GM12865 (cell line): Measurements from ENCODE around the gene BTBD16.
A peak's percentile ranks its signal among the peaks of the same experiment; 100 is the strongest.

ENCODE experiments used
- DNase-seq: peaks from one replicate; pipeline ENCODE4 v3.0.0; 2010; ENCODE audit warnings: low read depth
- H3K4me3 ChIP-seq: 2 replicates; pipeline ENCODE4 v1.5.1; 2011; ENCODE audit warnings: mild to moderate bottlenecking, low read depth, low read length, control low read depth
- CTCF ChIP-seq: IDR thresholded peaks from 2 replicates; pipeline ENCODE4 v1.5.1; 2011; ENCODE audit warnings: low read length, control low read depth, low read depth, inconsistent platforms; ENCODE audit not compliant: insufficient read depth; ENCODE audit errors: missing control alignments

Gene BTBD16

GRCh38 chr10:122273966-122274545 is 3.0 kb downstream of the BTBD16 start:
- DNase-seq, result no peak
- H3K4me3 ChIP-seq, result no peak overlapping the region
- no peak for TF ChIP-seq CTCF

- H3K4me3 ChIP-seq, result no peak overlapping the region
- no peak for TF ChIP-seq CTCF
- DNase-seq, result no peak
Observed at GRCh38 chr10:122276611-122277208, 5.6 kb downstream of the BTBD16 start.

- DNase-seq, result no peak
- H3K4me3 ChIP-seq, result no peak overlapping the region
- no peak for TF ChIP-seq CTCF
Observed at GRCh38 chr10:122277526-122278136, 6.5 kb downstream of the BTBD16 start.

GRCh38 chr10:122279725-122280141 is 8.6 kb downstream of the BTBD16 start:
- peak; percentile 69 for TF ChIP-seq CTCF
- DNase-seq, result peak; percentile 39
- no peak overlapping the region for H3K4me3 ChIP-seq

GRCh38 chr10:122280156-122280555 is 9.1 kb downstream of the BTBD16 start:
- TF ChIP-seq CTCF, result no peak
- no peak overlapping the region for H3K4me3 ChIP-seq

GRCh38 chr10:122281018-122281626 is 10.0 kb downstream of the BTBD16 start:
- TF ChIP-seq CTCF, result no peak
- H3K4me3 ChIP-seq, result no peak overlapping the region
- DNase-seq, result no peak

More at GRCh38 chr10:122280156-122280555, 9.1 kb downstream of the BTBD16 start:
- no peak for DNase-seq
